ENCODE results near the gene LAMP2.

Gene LAMP2

GRCh38 chrX:120428309-120428708, 40.8 kb downstream of the LAMP2 start:
- Histone ChIP-seq H3K36me3 (ENCODE audit: insufficient read depth, insufficient read length, low read length) (peaks cover 3% of the 10 kb centered on the region), H3K9ac (ENCODE audit: insufficient read length, low read depth) (no peak overlapping the region), H3K9me3 (ENCODE audit: insufficient read depth, low read length) (no peaks in the 10 kb centered on the region), H3K4me1 (ENCODE audit: insufficient read depth, insufficient read length) (no peaks in the 10 kb centered on the region), H3K4me3 (ENCODE audit: insufficient read length, low read depth) (no peak overlapping the region), H3K27me3 (ENCODE audit: insufficient read depth, insufficient read length) (no peaks in the 10 kb centered on the region)
- no peak for DNase-seq (ENCODE audit: low read depth, low spot score)
- no peak for TF ChIP-seq SUZ12 (IDR thresholded peaks at IDR 0.05; ENCODE audit: extremely low read depth, insufficient read depth, insufficient read length)

- no peaks in the 10 kb centered on the region for H3K27me3 ChIP-seq (ENCODE audit: insufficient read depth, insufficient read length)
- TF ChIP-seq SUZ12 (IDR thresholded peaks at IDR 0.05; ENCODE audit: extremely low read depth, insufficient read depth, insufficient read length): no peak
- no peak for TF ChIP-seq ZNF274 (IDR thresholded peaks at IDR 0.05; ENCODE audit: low read depth, low read length)
- no peak for TF ChIP-seq YY1 (IDR thresholded peaks at IDR 0.05; ENCODE audit: insufficient read depth, insufficient read length)
- H3K4me3 ChIP-seq (ENCODE audit: insufficient read length, low read depth): no peak overlapping the region
- no peaks in the 10 kb centered on the region for H3K9me3 ChIP-seq (ENCODE audit: insufficient read depth, low read length)
- DNase-seq (ENCODE audit: low read depth, low spot score): no peak
- H3K36me3 ChIP-seq (ENCODE audit: insufficient read depth, insufficient read length, low read length): no peaks in the 10 kb centered on the region
- no peak overlapping the region for H3K9ac ChIP-seq (ENCODE audit: insufficient read length, low read depth)
- H3K4me1 ChIP-seq (ENCODE audit: insufficient read depth, insufficient read length): no peaks in the 10 kb centered on the region
Observed at GRCh38 chrX:120426599-120426998, 42.5 kb downstream of the LAMP2 start.

DNA sequence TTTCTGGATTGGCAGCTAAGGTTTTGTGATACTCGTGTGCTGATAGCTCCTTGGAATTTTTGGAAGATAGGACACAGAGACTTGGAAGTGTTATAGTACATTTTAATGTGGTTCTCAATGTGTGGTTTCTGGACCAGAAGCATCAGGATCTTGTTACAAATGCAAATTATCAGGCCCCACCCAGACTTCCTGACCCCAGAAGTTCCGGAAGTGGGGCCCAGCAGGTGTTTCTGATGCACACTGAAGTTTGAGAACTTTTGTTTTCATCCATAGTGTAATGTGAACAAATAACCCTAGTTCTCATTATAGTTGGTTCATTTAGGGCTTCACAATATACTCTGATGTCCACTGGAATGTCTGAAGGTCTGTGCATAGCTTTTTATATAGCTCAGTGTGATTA, 49.6 kb downstream of the LAMP2 start:
- DNase-seq (ENCODE audit: low read depth, low spot score): no peak
- TF ChIP-seq ZNF274 (IDR thresholded peaks at IDR 0.05; ENCODE audit: low read depth, low read length) (no peak), YY1 (IDR thresholded peaks at IDR 0.05; ENCODE audit: insufficient read depth, insufficient read length) (no peak), SUZ12 (IDR thresholded peaks at IDR 0.05; ENCODE audit: extremely low read depth, insufficient read depth, insufficient read length) (no peak)
- H3K4me3 ChIP-seq (ENCODE audit: insufficient read length, low read depth): no peak overlapping the region

GRCh38 chrX:120408168-120408567, 60.9 kb downstream of the LAMP2 start:
- no peaks in the 10 kb centered on the region for H3K36me3 ChIP-seq (ENCODE audit: insufficient read depth, insufficient read length, low read length)
- DNase-seq (ENCODE audit: low read depth, low spot score): no peak
- H3K4me3 ChIP-seq (ENCODE audit: insufficient read length, low read depth): no peak overlapping the region
- TF ChIP-seq ZNF274 (IDR thresholded peaks at IDR 0.05; ENCODE audit: low read depth, low read length): no peak
- TF ChIP-seq SUZ12 (IDR thresholded peaks at IDR 0.05; ENCODE audit: extremely low read depth, insufficient read depth, insufficient read length): no peak
- no peaks in the 10 kb centered on the region for H3K27me3 ChIP-seq (ENCODE audit: insufficient read depth, insufficient read length)
- peaks cover 18% of the 10 kb centered on the region; the same call in 1 of the 2 replicates for H3K9me3 ChIP-seq (ENCODE audit: insufficient read depth, low read length)
- H3K4me1 ChIP-seq (ENCODE audit: insufficient read depth, insufficient read length): no peaks in the 10 kb centered on the region
- H3K9ac ChIP-seq (ENCODE audit: insufficient read length, low read depth): no peak overlapping the region

More for the DNA sequence above, 49.6 kb downstream of the LAMP2 start:
- H3K9me3 ChIP-seq (ENCODE audit: insufficient read depth, low read length): no peaks in the 10 kb centered on the region
- H3K27me3 ChIP-seq (ENCODE audit: insufficient read depth, insufficient read length): no peaks in the 10 kb centered on the region
- no peaks in the 10 kb centered on the region for H3K4me1 ChIP-seq (ENCODE audit: insufficient read depth, insufficient read length)
- H3K9ac ChIP-seq (ENCODE audit: insufficient read length, low read depth): no peak overlapping the region
- H3K36me3 ChIP-seq (ENCODE audit: insufficient read depth, insufficient read length, low read length): no peaks in the 10 kb centered on the region

DNA sequence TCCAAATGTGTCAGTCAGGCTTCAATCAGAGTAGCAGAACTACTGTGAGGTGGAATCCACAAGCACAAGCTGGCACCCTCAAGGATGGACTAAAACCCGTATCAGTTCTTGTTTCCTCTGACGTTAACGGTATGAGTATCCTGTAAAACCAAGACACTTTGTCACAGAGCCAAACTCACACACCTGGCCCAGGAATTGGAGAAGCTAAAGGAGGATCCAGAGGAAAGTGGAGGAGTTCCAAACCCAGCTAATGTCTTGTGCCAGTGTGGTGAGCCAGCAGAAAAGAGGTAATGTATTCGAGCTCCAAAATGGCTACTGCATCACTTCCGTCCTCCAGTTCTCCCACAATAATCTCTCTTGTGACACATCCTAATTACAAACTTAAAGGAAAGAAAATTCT, 62.5 kb downstream of the LAMP2 start:
- Histone ChIP-seq H3K9me3 (ENCODE audit: insufficient read depth, low read length) (peaks cover 18% of the 10 kb centered on the region; the same call in 1 of the 2 replicates), H3K27me3 (ENCODE audit: insufficient read depth, insufficient read length) (no peaks in the 10 kb centered on the region), H3K9ac (ENCODE audit: insufficient read length, low read depth) (no peak overlapping the region), H3K4me1 (ENCODE audit: insufficient read depth, insufficient read length) (no peaks in the 10 kb centered on the region), H3K36me3 (ENCODE audit: insufficient read depth, insufficient read length, low read length) (no peaks in the 10 kb centered on the region), H3K4me3 (ENCODE audit: insufficient read length, low read depth) (no peak overlapping the region)
- no peak for DNase-seq (ENCODE audit: low read depth, low spot score)
- TF ChIP-seq SUZ12 (IDR thresholded peaks at IDR 0.05; ENCODE audit: extremely low read depth, insufficient read depth, insufficient read length) (no peak), YY1 (IDR thresholded peaks at IDR 0.05; ENCODE audit: insufficient read depth, insufficient read length) (no peak), ZNF274 (IDR thresholded peaks at IDR 0.05; ENCODE audit: low read depth, low read length) (no peak)

GRCh38 chrX:120402369-120402768, 66.7 kb downstream of the LAMP2 start:
- DNase-seq (ENCODE audit: low read depth, low spot score): no peak
- H3K9me3 ChIP-seq (ENCODE audit: insufficient read depth, low read length): no peaks in the 10 kb centered on the region; the same call in 1 of the 2 replicates

DNA sequence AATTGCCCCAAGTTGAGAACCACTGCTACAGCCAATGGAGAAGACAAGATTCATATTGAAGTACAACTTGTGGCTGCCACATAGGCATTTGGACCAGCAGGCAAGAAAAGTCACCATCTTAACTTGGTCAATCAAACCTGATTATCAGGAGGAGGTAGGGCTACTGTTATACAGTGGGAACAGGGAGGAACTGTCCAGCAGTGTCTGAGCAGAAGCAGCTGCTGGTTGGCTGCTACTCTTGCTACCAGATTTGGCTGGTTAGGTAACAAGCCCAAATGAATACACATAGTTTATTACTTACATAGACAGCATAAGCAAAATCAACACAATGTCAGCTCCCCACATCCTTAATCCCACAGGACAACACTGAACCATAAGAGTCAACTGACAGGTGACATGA, 67.8 kb downstream of the LAMP2 start:
- Histone ChIP-seq H3K36me3 (ENCODE audit: insufficient read depth, insufficient read length, low read length) (no peaks in the 10 kb centered on the region), H3K4me1 (ENCODE audit: insufficient read depth, insufficient read length) (no peaks in the 10 kb centered on the region), H3K9ac (ENCODE audit: insufficient read length, low read depth) (no peak overlapping the region), H3K9me3 (ENCODE audit: insufficient read depth, low read length) (no peaks in the 10 kb centered on the region), H3K4me3 (ENCODE audit: insufficient read length, low read depth) (no peak overlapping the region), H3K27me3 (ENCODE audit: insufficient read depth, insufficient read length) (no peaks in the 10 kb centered on the region)
- no peak for TF ChIP-seq SUZ12 (IDR thresholded peaks at IDR 0.05; ENCODE audit: extremely low read depth, insufficient read depth, insufficient read length)
- no peak for TF ChIP-seq ZNF274 (IDR thresholded peaks at IDR 0.05; ENCODE audit: low read depth, low read length)
- TF ChIP-seq YY1 (IDR thresholded peaks at IDR 0.05; ENCODE audit: insufficient read depth, insufficient read length): no peak
- DNase-seq (ENCODE audit: low read depth, low spot score): no peak

More at GRCh38 chrX:120402369-120402768, 66.7 kb downstream of the LAMP2 start:
- H3K36me3 ChIP-seq (ENCODE audit: insufficient read depth, insufficient read length, low read length): no peaks in the 10 kb centered on the region
- no peak overlapping the region for H3K9ac ChIP-seq (ENCODE audit: insufficient read length, low read depth)
- H3K27me3 ChIP-seq (ENCODE audit: insufficient read depth, insufficient read length): no peaks in the 10 kb centered on the region
- H3K4me3 ChIP-seq (ENCODE audit: insufficient read length, low read depth): no peak overlapping the region
- TF ChIP-seq YY1 (IDR thresholded peaks at IDR 0.05; ENCODE audit: insufficient read depth, insufficient read length) (no peak), SUZ12 (IDR thresholded peaks at IDR 0.05; ENCODE audit: extremely low read depth, insufficient read depth, insufficient read length) (no peak), ZNF274 (IDR thresholded peaks at IDR 0.05; ENCODE audit: low read depth, low read length) (no peak)
- no peaks in the 10 kb centered on the region for H3K4me1 ChIP-seq (ENCODE audit: insufficient read depth, insufficient read length)

GRCh38 chrX:120380699-120381098, 88.4 kb downstream of the LAMP2 start:
- no peak for DNase-seq (ENCODE audit: low read depth, low spot score)
- no peaks in the 10 kb centered on the region for H3K36me3 ChIP-seq (ENCODE audit: insufficient read depth, insufficient read length, low read length)
- H3K4me3 ChIP-seq (ENCODE audit: insufficient read length, low read depth): no peak overlapping the region
- no peak overlapping the region for H3K9ac ChIP-seq (ENCODE audit: insufficient read length, low read depth)
- H3K9me3 ChIP-seq (ENCODE audit: insufficient read depth, low read length): no peaks in the 10 kb centered on the region
- H3K27me3 ChIP-seq (ENCODE audit: insufficient read depth, insufficient read length): peaks cover 19% of the 10 kb centered on the region
- peaks cover 2% of the 10 kb centered on the region for H3K4me1 ChIP-seq (ENCODE audit: insufficient read depth, insufficient read length)
- no peak for TF ChIP-seq ZNF274 (IDR thresholded peaks at IDR 0.05; ENCODE audit: low read depth, low read length)
- TF ChIP-seq YY1 (IDR thresholded peaks at IDR 0.05; ENCODE audit: insufficient read depth, insufficient read length): no peak
- no peak for TF ChIP-seq SUZ12 (IDR thresholded peaks at IDR 0.05; ENCODE audit: extremely low read depth, insufficient read depth, insufficient read length)

Data from NT2/D1 (cell line).